GM19452 (cell line): Measurements from ENCODE around the gene PRKCB.

Experiments
- ATAC-seq: cut with Tn5 transposase; IDR thresholded peaks from one replicate; pipeline ENCODE4 v1.9.1; 2021; ENCODE audit not compliant: unreplicated experiment

Gene PRKCB

GRCh38 chr16:23836078-23836403 lies 258 bp downstream of the PRKCB start:
- ATAC-seq: peak; percentile 14

DNA sequence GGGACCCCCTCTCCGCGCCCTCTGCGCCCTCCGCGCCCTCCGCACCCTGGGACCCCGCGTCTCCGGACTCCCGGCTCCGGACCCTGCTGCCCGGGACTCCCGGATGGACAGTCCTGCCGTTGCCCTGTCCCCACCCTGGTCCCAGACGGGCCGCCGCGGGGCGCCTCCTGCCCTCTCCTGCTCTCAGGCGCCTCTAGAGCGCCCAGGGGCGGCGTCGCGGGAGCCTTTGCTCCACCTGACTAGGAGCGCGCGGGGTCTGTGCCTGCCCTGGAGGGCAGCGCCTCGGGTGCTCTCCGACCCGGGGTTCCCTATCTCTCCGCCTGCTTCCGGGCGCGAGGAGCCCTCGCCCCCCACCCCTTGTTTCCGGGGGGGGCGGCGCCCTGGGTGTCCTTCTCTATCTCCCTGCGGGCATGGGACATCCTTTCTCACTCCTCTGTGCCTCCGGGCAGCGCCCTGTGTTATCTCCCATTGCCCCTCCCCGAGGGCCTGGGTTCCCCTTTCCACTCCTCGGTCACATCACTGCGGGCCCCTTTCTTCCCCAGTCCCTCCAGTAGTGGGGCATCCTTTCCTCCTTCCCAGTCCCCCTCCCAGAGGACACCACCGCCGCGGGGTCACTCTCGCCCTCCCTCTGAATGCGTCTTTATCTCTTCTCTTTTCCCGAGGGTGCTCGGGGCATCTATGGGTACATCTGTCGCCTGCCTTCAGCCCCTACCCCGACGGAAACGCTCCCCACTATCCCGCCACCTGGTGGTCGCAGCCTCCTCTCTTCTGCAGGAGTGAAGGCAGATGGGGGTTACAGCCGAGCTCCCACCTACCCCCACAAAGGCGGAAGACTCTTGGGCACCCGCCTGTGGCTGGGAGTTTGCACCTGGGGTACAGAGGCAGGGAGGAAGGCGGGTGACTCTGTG lies 875 bp downstream of the PRKCB start:
- ATAC-seq: peak; percentile 22

DNA sequence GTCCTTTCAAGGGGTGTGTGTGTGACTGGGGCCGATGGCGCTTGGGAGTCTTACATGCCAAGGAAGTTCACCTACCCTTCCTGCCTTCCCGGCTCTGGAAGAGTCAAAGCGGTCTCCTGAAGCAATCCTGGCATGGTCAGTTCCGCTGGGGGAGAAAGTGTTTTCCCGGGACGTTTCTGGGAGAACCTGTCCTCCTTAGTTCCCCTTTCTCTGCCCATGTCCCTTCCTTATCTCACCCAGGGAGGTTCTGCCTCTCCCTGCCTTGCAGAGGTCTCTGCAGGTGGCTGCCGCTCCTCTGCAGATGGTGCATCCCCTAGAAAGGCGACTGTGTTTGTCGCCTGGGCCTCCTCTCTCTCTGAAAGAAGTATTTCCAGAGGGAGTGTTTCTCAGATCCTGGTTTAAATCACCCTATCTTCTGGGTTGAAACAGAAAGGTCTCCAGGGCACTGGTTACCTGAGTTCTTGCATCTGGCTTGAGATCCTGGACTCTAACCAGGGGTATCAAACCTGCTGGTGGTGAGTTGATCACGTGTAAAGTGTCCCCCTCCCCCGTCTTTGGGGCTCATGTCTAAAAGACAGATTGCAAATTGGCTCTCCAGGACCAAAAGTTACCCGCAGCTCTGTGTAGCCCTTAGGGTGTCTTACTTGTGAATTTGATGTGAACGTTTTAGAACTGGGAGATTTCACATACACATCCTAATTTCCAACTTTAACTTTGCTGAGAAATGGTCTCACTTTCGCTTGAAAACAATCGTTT lies 1.9 kb downstream of the PRKCB start:
- no peak for ATAC-seq

DNA sequence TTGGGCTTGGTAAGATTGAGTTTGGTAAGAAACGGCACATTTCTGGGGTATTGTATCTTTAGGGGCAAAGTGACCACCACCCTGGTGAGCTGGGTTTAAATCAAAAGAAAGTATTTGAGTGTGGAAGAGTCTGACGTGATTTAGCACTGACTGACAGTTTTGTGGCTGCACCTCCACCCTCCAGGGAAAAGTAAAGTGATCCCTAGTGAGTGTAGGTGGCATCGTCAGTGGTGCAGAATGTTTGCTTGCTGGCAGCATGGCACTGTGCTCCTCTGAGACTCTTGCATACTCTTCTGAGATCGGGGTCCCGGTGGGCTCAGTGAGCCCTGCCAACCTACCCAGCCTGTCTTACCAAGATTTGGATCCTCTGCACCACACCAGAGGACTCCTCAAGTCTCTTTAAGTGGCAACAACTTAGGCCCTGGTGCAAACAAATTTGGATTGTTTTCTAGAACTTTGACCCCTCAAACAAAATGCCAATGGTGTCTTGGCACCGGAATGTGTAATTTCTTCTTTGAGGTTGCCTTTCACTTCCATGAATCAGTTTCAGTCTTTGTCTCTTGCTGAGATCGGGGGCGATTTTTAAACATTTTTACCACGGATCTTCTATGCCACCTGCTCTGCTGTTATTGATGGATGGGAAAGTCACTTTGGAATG lies 2.8 kb downstream of the PRKCB start:
- ATAC-seq: no peak

- no peak for ATAC-seq
These were observed 4.5 kb downstream of the PRKCB start for GRCh38 chr16:23840310-23840709.

- ATAC-seq: peak; percentile 70
These were observed 6.4 kb downstream of the PRKCB start for GRCh38 chr16:23842137-23842600.

DNA sequence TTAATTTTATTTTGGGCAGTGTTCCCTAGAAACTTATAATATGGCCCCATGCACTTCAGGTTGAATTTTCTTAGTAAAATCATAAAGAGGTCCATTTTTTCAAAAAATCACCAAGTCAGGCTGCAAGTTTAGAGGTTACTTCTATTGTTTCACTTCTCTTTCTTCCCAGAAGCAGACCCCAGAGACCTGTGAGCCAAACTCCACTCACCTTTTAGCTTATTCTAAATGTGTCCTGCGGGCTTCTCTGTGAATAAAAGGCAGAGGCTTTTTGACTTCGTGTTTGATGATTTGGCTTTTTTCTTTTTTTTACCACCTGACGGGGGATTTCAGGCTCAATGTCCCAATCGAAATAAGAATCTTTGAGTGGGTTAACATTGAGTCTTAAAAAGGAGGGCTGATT lies 7.4 kb downstream of the PRKCB start:
- ATAC-seq: no peak

DNA sequence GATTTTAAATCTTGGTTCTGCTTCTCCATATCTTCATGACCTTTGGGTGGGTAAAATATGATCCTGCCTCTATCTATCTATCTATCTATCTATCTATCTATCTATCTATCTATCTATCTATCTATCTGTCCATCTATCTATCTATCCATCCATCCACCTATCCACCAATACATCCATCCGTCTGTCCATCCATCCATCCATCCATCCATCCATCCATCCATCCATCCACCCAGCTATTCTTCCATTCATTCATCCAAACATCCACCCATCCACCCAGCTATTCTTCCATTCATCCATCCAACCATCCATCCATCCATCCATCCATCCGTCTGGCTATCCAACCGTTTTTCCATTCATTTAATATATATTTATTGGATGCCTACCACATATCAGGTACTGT lies 11.5 kb downstream of the PRKCB start:
- ATAC-seq: no peak

- no peak for ATAC-seq
These were observed 12.2 kb downstream of the PRKCB start for GRCh38 chr16:23847948-23848347.

GRCh38 chr16:23848958-23849357 lies 13.2 kb downstream of the PRKCB start:
- ATAC-seq: no peak

DNA sequence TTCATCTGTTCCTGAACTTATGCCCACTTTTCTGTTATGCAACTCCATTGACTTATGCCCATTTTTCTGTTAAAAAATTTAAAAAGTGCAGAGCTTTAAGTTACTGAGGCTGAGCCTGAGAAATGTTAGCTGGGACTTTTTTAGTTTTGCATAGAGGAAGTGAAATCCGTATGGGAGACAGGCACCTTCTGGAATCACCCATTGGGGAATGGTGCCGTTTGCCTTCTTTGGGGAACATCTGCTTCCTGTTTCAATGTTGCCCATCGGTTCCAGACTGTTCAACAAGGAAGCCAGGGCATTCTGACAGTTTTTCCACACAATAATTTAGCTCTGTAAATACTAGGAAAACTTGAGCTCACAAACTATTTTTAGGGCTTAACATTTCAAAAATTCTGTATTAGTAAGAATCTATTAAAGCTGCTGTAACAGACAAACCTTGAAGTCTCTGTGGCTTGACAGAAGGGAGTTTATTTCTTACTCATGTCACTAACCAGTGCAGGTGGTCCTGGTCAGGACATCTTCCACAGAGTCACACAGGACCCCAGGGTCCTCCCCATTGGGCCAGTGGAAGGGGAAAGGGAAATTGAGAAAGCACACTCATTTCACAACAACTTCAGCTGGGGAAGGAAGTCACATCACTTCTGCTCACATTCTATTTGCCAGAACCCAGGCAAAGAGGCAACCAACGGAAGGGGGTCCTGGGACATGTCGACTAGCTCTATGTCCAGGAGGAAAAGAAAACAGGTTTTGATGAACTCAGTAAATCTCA lies 17.2 kb downstream of the PRKCB start:
- ATAC-seq: no peak

- no peak for ATAC-seq
These were observed 19.2 kb downstream of the PRKCB start for GRCh38 chr16:23855010-23855409.

DNA sequence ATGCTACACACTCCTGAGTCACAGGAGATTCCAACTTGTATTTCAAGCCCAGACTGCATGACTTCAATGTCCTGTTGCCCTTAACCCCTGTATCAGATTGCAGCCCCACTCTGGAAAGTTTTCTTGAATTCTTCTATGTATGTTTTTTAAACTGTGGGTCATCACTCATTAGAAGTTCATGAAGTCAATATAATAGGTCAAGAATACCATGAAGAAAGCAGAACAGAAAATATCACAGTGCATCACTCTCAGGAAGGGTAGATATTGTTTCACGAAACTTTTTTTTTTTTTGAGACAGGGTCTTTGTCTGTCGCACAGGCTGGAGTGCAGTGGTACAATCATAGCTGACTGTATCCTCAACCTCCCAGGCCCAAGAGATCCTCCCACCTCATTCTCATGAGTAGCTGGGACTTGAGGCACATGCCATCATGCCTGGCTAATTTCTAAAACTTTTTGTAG lies 20.5 kb downstream of the PRKCB start:
- no peak for ATAC-seq

- no peak for ATAC-seq
These were observed 21.6 kb downstream of the PRKCB start for GRCh38 chr16:23857256-23857880.

GRCh38 chr16:23857881-23858269 lies 22.1 kb downstream of the PRKCB start:
- ATAC-seq: no peak

DNA sequence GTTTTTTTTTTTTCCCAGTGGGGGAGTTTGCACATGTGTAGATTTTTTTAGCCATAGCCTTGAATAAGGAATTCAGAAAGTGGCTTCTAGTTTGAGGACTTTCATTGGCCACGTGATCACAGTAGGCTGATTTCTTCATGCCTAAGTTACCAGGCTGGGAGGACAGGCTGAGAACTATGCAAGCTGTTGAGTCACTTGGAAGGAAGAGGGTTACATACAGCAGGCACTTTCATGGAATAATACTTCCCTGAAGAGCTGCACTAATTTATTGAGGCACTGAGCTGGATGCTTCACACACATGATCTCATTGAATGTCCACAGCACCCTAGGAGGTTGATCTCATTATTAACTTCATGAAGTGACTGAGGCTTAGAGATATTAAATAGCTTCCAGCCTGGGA lies 22.8 kb downstream of the PRKCB start:
- ATAC-seq: no peak

GRCh38 chr16:23859713-23860269 lies 24.0 kb downstream of the PRKCB start:
- ATAC-seq: no peak

DNA sequence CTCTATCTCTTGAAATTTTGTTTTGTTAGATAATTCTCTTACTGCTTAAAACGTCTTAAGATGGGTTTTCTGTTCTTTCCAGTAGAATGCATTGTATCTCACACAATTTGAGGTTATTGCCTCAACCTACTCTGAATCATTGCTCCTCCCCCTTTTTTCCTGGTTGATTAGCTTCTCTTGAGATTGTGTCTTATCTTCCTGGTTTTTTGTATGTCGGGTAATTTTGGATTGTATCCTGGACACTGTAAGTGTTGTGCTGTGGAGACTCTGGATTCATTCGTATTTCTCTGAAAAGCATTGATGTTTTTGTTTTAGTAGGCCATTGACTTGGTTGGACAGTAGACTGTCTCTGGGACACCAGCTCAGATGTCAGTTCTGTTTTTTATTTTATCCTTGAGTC lies 26.1 kb downstream of the PRKCB start:
- ATAC-seq: no peak

DNA sequence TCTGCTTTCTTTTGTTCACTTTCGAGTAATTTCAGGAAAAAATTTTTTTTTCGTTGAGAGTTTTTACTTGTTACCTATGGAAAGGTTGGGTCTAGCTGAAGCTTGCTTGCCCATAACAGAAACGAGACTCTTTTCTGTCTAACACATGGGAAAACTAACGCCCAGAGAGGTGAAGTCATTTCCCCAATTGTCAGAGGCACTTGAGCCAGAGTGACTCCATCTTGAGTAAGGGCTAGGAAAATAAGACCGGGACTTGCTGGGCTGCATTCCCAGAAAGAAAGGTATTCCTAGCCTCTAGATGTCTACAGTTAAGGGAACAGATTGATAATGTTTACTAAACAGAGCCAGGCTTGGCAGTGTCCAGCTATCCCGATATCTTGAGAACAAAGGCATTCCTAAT lies 26.8 kb downstream of the PRKCB start:
- ATAC-seq: no peak
